Smooth muscle cell (in vitro differentiated cells): ENCODE results near the gene EFHD1. TPM values are rescaled to one million over a fixed set of nuclear protein-coding genes. Genes with fewer than 3 reads are reported as not detected.
"Not testable (repeated sequence)": the region's sequence is repeated elsewhere in the genome, so short reads cannot be mapped to it uniquely, and the experiment has no call there.

Experiments used
- DNase-seq: peaks from one replicate; lab custom pipeline; 2025; ENCODE audit not compliant: unreplicated experiment; lab: John Stamatoyannopoulos, UW
- H2AFZ ChIP-seq: fragments of 200-600 bp; sonication (generic); 2 replicates; pipeline ENCODE4 v1.6.0; 2016; ENCODE audit warnings: antibody characterized with exemption, low read depth, mild to moderate bottlenecking
- H3F3A ChIP-seq: fragments of 200-600 bp; sonication (generic); 2 replicates; pipeline ENCODE4 v1.6.0; 2017; ENCODE audit warnings: antibody characterized with exemption, low read depth
- H3K27ac ChIP-seq: fragments of 200-600 bp; sonication (generic); 2 replicates; pipeline ENCODE4 v1.5.1; 2016; ENCODE audit warnings: low read depth, mild to moderate bottlenecking
- H3K27me3 ChIP-seq: fragments of 200-600 bp; sonication (generic); 2 replicates; pipeline ENCODE4 v1.6.1; 2016; ENCODE audit warnings: low read depth, mild to moderate bottlenecking
- H3K36me3 ChIP-seq: fragments of 200-600 bp; sonication (generic); 2 replicates; pipeline ENCODE4 v1.5.1; 2016; ENCODE audit warnings: low read depth
- H3K4me1 ChIP-seq: fragments of 200-600 bp; sonication (generic); 2 replicates; pipeline ENCODE4 v1.5.1; 2016; ENCODE audit warnings: low read depth
- H3K4me2 ChIP-seq: fragments of 200-600 bp; sonication (generic); 2 replicates; pipeline ENCODE4 v1.6.0; 2016; ENCODE audit warnings: mild to moderate bottlenecking
- H3K4me3 ChIP-seq: fragments of 200-600 bp; sonication (generic); 2 replicates; pipeline ENCODE4 v1.5.1; 2016; ENCODE audit warnings: mild to moderate bottlenecking
- H3K79me2 ChIP-seq: fragments of 200-600 bp; sonication (generic); 2 replicates; pipeline ENCODE4 v1.6.0; 2016; ENCODE audit warnings: low read depth, mild to moderate bottlenecking
- H3K9ac ChIP-seq: fragments of 200-600 bp; sonication (generic); 2 replicates; pipeline ENCODE4 v1.6.0; 2016; ENCODE audit warnings: low read depth
- H3K9me3 ChIP-seq: fragments of 200-600 bp; sonication (generic); replicated peaks from 2 replicates; pipeline ENCODE4 v1.5.1; 2016; ENCODE audit warnings: low read depth
- H4K20me1 ChIP-seq: fragments of 200-600 bp; sonication (generic); 2 replicates; pipeline ENCODE4 v1.6.0; 2016; ENCODE audit warnings: low read depth
- CTCF ChIP-seq: fragments of 200-600 bp; sonication (generic); IDR thresholded peaks from 2 replicates; pipeline ENCODE4 v1.5.1; 2017; ENCODE audit warnings: borderline replicate concordance, mild to moderate bottlenecking, antibody characterized with exemption; ENCODE audit not compliant: insufficient read depth, poor library complexity, severe bottlenecking
- WGBS: methylation state at CpG from one replicate; pipeline ENCODE4 v1.1.7; 2016; ENCODE audit warnings: low lambda C conversion rate; 5-methylcytosine and 5-hydroxymethylcytosine counted together
- polyA plus RNA-seq: library from polyadenylated mRNA; unstranded; fragments of >200 nt; fragmentation: Nextera tagmentation; extraction: Ambion mirVana; gene quantifications from 2 replicates; pipeline ENCODE4 v1.2.1, GENCODE V29; 2016
- total RNA-seq: library from RNA; depleted of rRNA; stranded (reverse); fragments of >200 nt; gene quantifications from 2 replicates; pipeline ENCODE4 v1.2.3, GENCODE V29; 2014

EFHD1 gene
- total and polyA plus RNA-seq, 2 experiments from 2014 or later = 6.4 to 19.2 TPM

GRCh38 chr2:232634206-232635150, 1.1 kb downstream of the EFHD1 start:
- Histone ChIP-seq H3K36me3 (no peaks in the 10 kb centered on the region), H3K4me1 (peaks cover 4% of the 10 kb centered on the region), H3K9me3 (no peaks in the 10 kb centered on the region), H3K9ac (peak overlapping the region; percentile 24), H3K4me3 (peak overlapping the region; percentile 81), H3K4me2 (peak overlapping the region; percentile 95), H3K27ac (no peak overlapping the region), H4K20me1 (no peaks in the 10 kb centered on the region), H3K79me2 (no peaks in the 10 kb centered on the region), H2AFZ (peak overlapping the region; percentile 99), H3F3A (no peaks in the 10 kb centered on the region), H3K27me3 (no peaks in the 10 kb centered on the region)
- no peak for DNase-seq
- TF ChIP-seq CTCF = no peak
- 4% methylated on average over 53 of the region's 61 CpGs for WGBS

GRCh38 chr2:232635376-232635775, 2.0 kb downstream of the EFHD1 start:
- H3K27me3 ChIP-seq, H3F3A ChIP-seq: not testable (repeated sequence)

GRCh38 chr2:232635820-232636219, 2.4 kb downstream of the EFHD1 start:
- H3K9ac ChIP-seq = no peak overlapping the region
- no peak overlapping the region for H3K4me3 ChIP-seq
- H3F3A ChIP-seq = no peaks in the 10 kb centered on the region
- H3K36me3 ChIP-seq = no peaks in the 10 kb centered on the region
- H4K20me1 ChIP-seq = no peaks in the 10 kb centered on the region
- H3K4me2 ChIP-seq = no peak overlapping the region
- no peak for TF ChIP-seq CTCF
- H3K9me3 ChIP-seq = no peaks in the 10 kb centered on the region
- H3K27ac ChIP-seq = no peak overlapping the region
- H2AFZ ChIP-seq = no peak overlapping the region
- no peaks in the 10 kb centered on the region for H3K79me2 ChIP-seq
- peaks cover 4% of the 10 kb centered on the region for H3K4me1 ChIP-seq
- WGBS = over 99% methylated on average over 4 of the region's 4 CpGs
- DNase-seq = no peak
- H3K27me3 ChIP-seq = no peaks in the 10 kb centered on the region

More at GRCh38 chr2:232635376-232635775, 2.0 kb downstream of the EFHD1 start:
- not testable (repeated sequence) for H2AFZ ChIP-seq, H3K36me3 ChIP-seq, H3K9me3 ChIP-seq, DNase-seq, H3K9ac ChIP-seq, H3K4me1 ChIP-seq, H3K27ac ChIP-seq, H3K4me3 ChIP-seq, H3K79me2 ChIP-seq, H3K4me2 ChIP-seq, H4K20me1 ChIP-seq
- WGBS = 98% methylated on average over 10 of the region's 10 CpGs

- DNase-seq = no peak
- H3K9me3 ChIP-seq = no peaks in the 10 kb centered on the region
- no peaks in the 10 kb centered on the region for H3F3A ChIP-seq
- TF ChIP-seq CTCF = no peak
- H3K27me3 ChIP-seq = no peaks in the 10 kb centered on the region
- peaks cover 4% of the 10 kb centered on the region for H3K4me1 ChIP-seq
- no peaks in the 10 kb centered on the region for H4K20me1 ChIP-seq
- 93% methylated on average over 16 of the region's 16 CpGs for WGBS
- no peak overlapping the region for H3K4me2 ChIP-seq
- H2AFZ ChIP-seq = no peak overlapping the region
- H3K27ac ChIP-seq = no peak overlapping the region
- no peak overlapping the region for H3K9ac ChIP-seq
- H3K4me3 ChIP-seq = no peak overlapping the region
- H3K79me2 ChIP-seq = no peaks in the 10 kb centered on the region
- no peaks in the 10 kb centered on the region for H3K36me3 ChIP-seq
These were observed 3.5 kb downstream of the EFHD1 start for GRCh38 chr2:232636788-232637420.
